Measurements from ENCODE around the gene CCZ1B.
"Not testable (repeated sequence)": the region's sequence is repeated elsewhere in the genome, so short reads cannot be mapped to it uniquely, and the experiment has no call there.

DNA sequence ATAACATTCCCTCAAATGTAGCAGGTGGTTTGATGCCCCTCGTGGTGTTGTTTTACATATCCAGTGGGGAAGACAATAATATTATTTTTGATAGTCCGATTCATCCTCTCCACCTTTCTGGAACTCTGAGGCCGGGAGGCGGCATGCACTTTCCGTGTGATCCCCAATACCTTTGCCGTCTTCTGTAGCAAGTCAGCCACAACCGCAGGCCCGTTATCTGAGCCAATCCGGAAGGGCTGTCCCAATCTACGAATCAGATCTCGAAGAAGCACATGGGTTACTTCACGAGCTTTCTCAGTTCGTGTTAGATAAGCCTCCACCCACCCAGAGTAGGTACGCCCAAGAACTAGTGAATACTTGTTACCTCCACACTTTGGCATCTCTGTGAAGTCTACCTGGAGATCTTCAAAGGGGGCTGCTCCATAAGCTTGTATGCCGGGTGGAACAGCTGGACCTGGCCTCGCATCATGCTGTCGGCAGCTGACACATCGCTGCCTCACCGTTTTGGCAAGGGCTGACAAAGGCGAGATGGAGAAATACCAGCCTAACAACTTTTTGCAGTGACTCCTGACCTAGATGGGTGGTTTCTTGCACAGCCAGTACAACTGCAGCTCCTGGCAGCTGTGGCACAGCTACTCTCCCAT, 16.3 kb upstream of the CCZ1B start:
- not testable (repeated sequence) for TF ChIP-seq L3MBTL2 (conservative IDR thresholded peaks at IDR 0.05); FOXA1 (IDR thresholded peaks at IDR 0.05); FOXM1 (IDR thresholded peaks at IDR 0.05; ENCODE audit: borderline replicate concordance); SP1 (IDR thresholded peaks at IDR 0.05); ZNF384 (IDR thresholded peaks at IDR 0.05); SUZ12 (IDR thresholded peaks at IDR 0.05); LEF1 (IDR thresholded peaks at IDR 0.05; ENCODE audit: borderline replicate concordance); FOXK2 (IDR thresholded peaks at IDR 0.05); BHLHE40 (IDR thresholded peaks at IDR 0.05; ENCODE audit: borderline replicate concordance); CTBP1 (IDR thresholded peaks at IDR 0.05; ENCODE audit: borderline replicate concordance); ELF4 (IDR thresholded peaks at IDR 0.05); HDGF (IDR thresholded peaks at IDR 0.05; ENCODE audit: borderline replicate concordance)
- TF ChIP-seq, protein P1, sequence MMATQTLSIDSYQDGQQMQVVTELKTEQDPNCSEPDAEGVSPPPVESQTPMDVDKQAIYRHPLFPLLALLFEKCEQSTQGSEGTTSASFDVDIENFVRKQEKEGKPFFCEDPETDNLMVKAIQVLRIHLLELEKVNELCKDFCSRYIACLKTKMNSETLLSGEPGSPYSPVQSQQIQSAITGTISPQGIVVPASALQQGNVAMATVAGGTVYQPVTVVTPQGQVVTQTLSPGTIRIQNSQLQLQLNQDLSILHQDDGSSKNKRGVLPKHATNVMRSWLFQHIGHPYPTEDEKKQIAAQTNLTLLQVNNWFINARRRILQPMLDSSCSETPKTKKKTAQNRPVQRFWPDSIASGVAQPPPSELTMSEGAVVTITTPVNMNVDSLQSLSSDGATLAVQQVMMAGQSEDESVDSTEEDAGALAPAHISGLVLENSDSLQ (IDR thresholded peaks at IDR 0.05) = not testable (repeated sequence)

Data from HEK293T (cell line).